Activated naive CD4-positive, alpha-beta T cell treated with anti-CD3 and anti-CD28 coated beads, Interleukin-2, amount 10 ng/mL, durations not matched to agents 7 days and 5 days (primary cell): ENCODE data around the gene CDK17.
A peak's percentile ranks its signal among the peaks of the same experiment; 100 is the strongest.
"Not testable (repeated sequence)": the region's sequence is repeated elsewhere in the genome, so short reads cannot be mapped to it uniquely, and the experiment has no call there.

Experiments used
- CTCF ChIA-PET: fragments of 350-600 bp; sonication (Branson Sonifier 250); formaldehyde crosslinking; loops from one replicate; lab custom pipeline; 2021; ENCODE audit warnings: antibody characterized with exemption; lab: Charles Lee
- DNase-seq: peaks from one replicate; pipeline ENCODE4 v3.0.0-alpha.2; 2020
- H3K27ac Mint-ChIP-seq: one replicate; pipeline ENCODE4 v1.8.0; 2021; ENCODE audit warnings: mild to moderate bottlenecking, moderate library complexity, mixed read lengths
- H3K27me3 Mint-ChIP-seq: one replicate; pipeline ENCODE4 v1.8.0; 2021; ENCODE audit warnings: mild to moderate bottlenecking, mixed read lengths
- H3K36me3 Mint-ChIP-seq: one replicate; pipeline ENCODE4 v1.8.0; 2021; ENCODE audit warnings: mixed read lengths
- H3K4me1 Mint-ChIP-seq: one replicate; pipeline ENCODE4 v1.8.0; 2021; ENCODE audit warnings: mixed read lengths
- H3K4me3 Mint-ChIP-seq: one replicate; pipeline ENCODE4 v1.8.0; 2021; ENCODE audit warnings: mild to moderate bottlenecking, moderate library complexity, mixed read lengths
- H3K9me3 Mint-ChIP-seq: one replicate; pipeline ENCODE4 v1.8.0; 2021; ENCODE audit warnings: mixed read lengths

Gene CDK17

GRCh38 chr12:96399919-96400630 is at the start of gene CDK17:
CDK17 (minus strand) TSS chr12:96400439; CDS start chr12:96334836, 65,603 bp downstream.
- no peaks in the 10 kb centered on the region for H3K27me3 Mint-ChIP-seq

GRCh38 chr12:96448300-96448699 is 48.1 kb upstream of the CDK17 start:
- H3K4me1 Mint-ChIP-seq, result peaks cover 47% of the 10 kb centered on the region
- CTCF ChIA-PET, result interaction anchor here (1.0 kb wide), 1 partner anchor 41 kb away, joined by 3 read pairs; the partner anchor contains the start of gene CFAP54
- H3K27me3 Mint-ChIP-seq, result no peaks in the 10 kb centered on the region
- DNase-seq, result no peak
- no peaks in the 10 kb centered on the region for H3K36me3 Mint-ChIP-seq
- H3K4me3 Mint-ChIP-seq, result no peak overlapping the region
- no peak overlapping the region for H3K27ac Mint-ChIP-seq
- H3K9me3 Mint-ChIP-seq, result peaks cover 1% of the 10 kb centered on the region

More at GRCh38 chr12:96399919-96400630, at the start of gene CDK17:
- CTCF ChIA-PET, result interaction anchor here (0.7 to 7.7 kb wide), 28 partner anchors 11 to 364 kb away, joined by 3 to 60 read pairs (median 5); partner anchors contain the start of genes CFAP54 and LTA4H
- Mint-ChIP-seq H3K36me3 (peaks cover 5% of the 10 kb centered on the region), H3K9me3 (no peaks in the 10 kb centered on the region), H3K4me1 (peaks cover 56% of the 10 kb centered on the region), H3K27ac (peak within 1 kb of the TSS; percentile 99), H3K4me3 (peak within 1 kb of the TSS; percentile 91)
- DNase-seq, result peak; percentile 90

GRCh38 chr12:96447256-96447655 is 47.0 kb upstream of the CDK17 start:
- H3K27me3 Mint-ChIP-seq, result no peaks in the 10 kb centered on the region
- H3K4me1 Mint-ChIP-seq, result peaks cover 54% of the 10 kb centered on the region
- CTCF ChIA-PET, result interaction anchor here (1.7 kb wide), 1 partner anchor 41 kb away, joined by 4 read pairs; no protein-coding TSS in a partner anchor
- no peak overlapping the region for H3K4me3 Mint-ChIP-seq
- H3K27ac Mint-ChIP-seq, result no peak overlapping the region
- no peak for DNase-seq
- H3K36me3 Mint-ChIP-seq, result peaks cover 2% of the 10 kb centered on the region
- peaks cover 7% of the 10 kb centered on the region for H3K9me3 Mint-ChIP-seq

- Mint-ChIP-seq H3K4me1 (peaks cover 62% of the 10 kb centered on the region), H3K36me3 (peaks cover 5% of the 10 kb centered on the region), H3K9me3 (peaks cover 8% of the 10 kb centered on the region), H3K27ac (peak overlapping the region; percentile 95), H3K27me3 (no peaks in the 10 kb centered on the region), H3K4me3 (peak overlapping the region; percentile 4)
- DNase-seq, result peak; percentile 70
- CTCF ChIA-PET, result interaction anchor here (0.6 to 1.9 kb wide), 13 partner anchors 9 to 70 kb away, joined by 3 to 8 read pairs (median 5); partner anchors contain the start of gene CDK17
These were observed 45.7 kb upstream of the CDK17 start for GRCh38 chr12:96445691-96446583.

- H3K4me1 Mint-ChIP-seq, result peaks cover 59% of the 10 kb centered on the region
- no peak for DNase-seq
- CTCF ChIA-PET, result no interaction called here
- no peak overlapping the region for H3K27ac Mint-ChIP-seq
- H3K27me3 Mint-ChIP-seq, result no peaks in the 10 kb centered on the region
- H3K36me3 Mint-ChIP-seq, result peaks cover 9% of the 10 kb centered on the region
- peaks cover 11% of the 10 kb centered on the region for H3K9me3 Mint-ChIP-seq
- no peak overlapping the region for H3K4me3 Mint-ChIP-seq
These were observed 44.2 kb upstream of the CDK17 start for GRCh38 chr12:96444399-96444798.

- Mint-ChIP-seq H3K4me1 (peaks cover 65% of the 10 kb centered on the region), H3K4me3 (no peak overlapping the region), H3K27ac (no peak overlapping the region), H3K27me3 (no peaks in the 10 kb centered on the region), H3K36me3 (peaks cover 9% of the 10 kb centered on the region), H3K9me3 (peaks cover 11% of the 10 kb centered on the region)
- no peak for DNase-seq
- CTCF ChIA-PET, result interaction anchor here (1.1 kb wide), 1 partner anchor 42 kb away, joined by 4 read pairs; no protein-coding TSS in a partner anchor
These were observed 42.7 kb upstream of the CDK17 start for GRCh38 chr12:96442906-96443305.

- H3K27me3 Mint-ChIP-seq, result no peaks in the 10 kb centered on the region
- peak overlapping the region; percentile 15 for H3K27ac Mint-ChIP-seq
- peaks cover 9% of the 10 kb centered on the region for H3K36me3 Mint-ChIP-seq
- no peak overlapping the region for H3K4me3 Mint-ChIP-seq
- no peak for DNase-seq
- H3K9me3 Mint-ChIP-seq, result peaks cover 11% of the 10 kb centered on the region
- CTCF ChIA-PET, result no interaction called here
- peaks cover 63% of the 10 kb centered on the region for H3K4me1 Mint-ChIP-seq
These were observed 41.6 kb upstream of the CDK17 start for GRCh38 chr12:96441816-96442215.

- H3K4me1 Mint-ChIP-seq, result peaks cover 56% of the 10 kb centered on the region
- no peak overlapping the region for H3K27ac Mint-ChIP-seq
- no peak for DNase-seq
These were observed 38.1 kb upstream of the CDK17 start for GRCh38 chr12:96438330-96438729.

GRCh38 chr12:96437171-96437445 is 36.9 kb upstream of the CDK17 start:
- no peak overlapping the region for H3K27ac Mint-ChIP-seq
- H3K36me3 Mint-ChIP-seq, result peaks cover 11% of the 10 kb centered on the region
- peaks cover 59% of the 10 kb centered on the region for H3K4me1 Mint-ChIP-seq

More at GRCh38 chr12:96438330-96438729, 38.1 kb upstream of the CDK17 start:
- peaks cover 14% of the 10 kb centered on the region for H3K36me3 Mint-ChIP-seq
- H3K4me3 Mint-ChIP-seq, result no peak overlapping the region
- no peaks in the 10 kb centered on the region for H3K27me3 Mint-ChIP-seq
- H3K9me3 Mint-ChIP-seq, result peaks cover 17% of the 10 kb centered on the region
- CTCF ChIA-PET, result interaction anchor here (1.7 kb wide), 1 partner anchor 39 kb away, joined by 6 read pairs; the partner anchor contains the start of gene CDK17

GRCh38 chr12:96436366-96437170 is 36.3 kb upstream of the CDK17 start:
- CTCF ChIA-PET, result no interaction called here
- H3K36me3 Mint-ChIP-seq, result peaks cover 11% of the 10 kb centered on the region
- H3K9me3 Mint-ChIP-seq, result peaks cover 12% of the 10 kb centered on the region
- no peak for DNase-seq
- H3K27me3 Mint-ChIP-seq, result no peaks in the 10 kb centered on the region
- H3K4me1 Mint-ChIP-seq, result peaks cover 54% of the 10 kb centered on the region
- no peak overlapping the region for H3K4me3 Mint-ChIP-seq
- H3K27ac Mint-ChIP-seq, result no peak overlapping the region

More at GRCh38 chr12:96437171-96437445, 36.9 kb upstream of the CDK17 start:
- no peaks in the 10 kb centered on the region for H3K27me3 Mint-ChIP-seq
- peaks cover 12% of the 10 kb centered on the region for H3K9me3 Mint-ChIP-seq
- H3K4me3 Mint-ChIP-seq, result no peak overlapping the region
- CTCF ChIA-PET, result no interaction called here
- no peak for DNase-seq

GRCh38 chr12:96434107-96434506 is 33.9 kb upstream of the CDK17 start:
- Mint-ChIP-seq H3K27ac (peak overlapping the region; percentile 75), H3K9me3 (peaks cover 6% of the 10 kb centered on the region), H3K4me3 (peak overlapping the region; percentile 1), H3K36me3 (peaks cover 4% of the 10 kb centered on the region), H3K4me1 (peaks cover 45% of the 10 kb centered on the region), H3K27me3 (no peaks in the 10 kb centered on the region)
- CTCF ChIA-PET, result interaction anchor here (1.2 kb wide), 1 partner anchor 33 kb away, joined by 4 read pairs; no protein-coding TSS in a partner anchor
- DNase-seq, result peak; percentile 86

GRCh38 chr12:96432496-96433321 is 32.5 kb upstream of the CDK17 start:
- DNase-seq, H3K4me3 Mint-ChIP-seq, H3K27ac Mint-ChIP-seq, H3K36me3 Mint-ChIP-seq, H3K9me3 Mint-ChIP-seq, H3K27me3 Mint-ChIP-seq: not testable (repeated sequence)
- CTCF ChIA-PET, result interaction anchor here (0.6 to 1.2 kb wide), 3 partner anchors 11 to 443 kb away, joined by 3 to 4 read pairs (median 3); no protein-coding TSS in a partner anchor
- peaks cover 46% of the 10 kb centered on the region for H3K4me1 Mint-ChIP-seq

GRCh38 chr12:96431067-96431466 is 30.8 kb upstream of the CDK17 start:
- CTCF ChIA-PET, result interaction anchor here (1.1 kb wide), 1 partner anchor 59 kb away, joined by 3 read pairs; no protein-coding TSS in a partner anchor

More at GRCh38 chr12:96431067-96431466, 30.8 kb upstream of the CDK17 start:
- DNase-seq, result no peak
- peaks cover 6% of the 10 kb centered on the region for H3K9me3 Mint-ChIP-seq
- H3K27ac Mint-ChIP-seq, result no peak overlapping the region
- peaks cover 4% of the 10 kb centered on the region for H3K36me3 Mint-ChIP-seq
- H3K4me1 Mint-ChIP-seq, result peaks cover 51% of the 10 kb centered on the region
- no peak overlapping the region for H3K4me3 Mint-ChIP-seq
- no peaks in the 10 kb centered on the region for H3K27me3 Mint-ChIP-seq
